GM18498 (cell line): ENCODE results near the gene OLA1.

ENCODE experiments used
- ATAC-seq: cut with Tn5 transposase; IDR thresholded peaks from one replicate; pipeline ENCODE4 v1.9.1; 2021; ENCODE audit warnings: mild to moderate bottlenecking, moderate library complexity; ENCODE audit not compliant: unreplicated experiment

Gene OLA1

GRCh38 chr2:174224665-174225288 lies 23.6 kb downstream of the OLA1 start:
- no peak for ATAC-seq

- no peak for ATAC-seq
Measured at GRCh38 chr2:174224125-174224524, 24.2 kb downstream of the OLA1 start.

GRCh38 chr2:174223388-174223787 lies 24.9 kb downstream of the OLA1 start:
- no peak for ATAC-seq

GRCh38 chr2:174222154-174222553 lies 26.2 kb downstream of the OLA1 start:
- no peak for ATAC-seq

- ATAC-seq: no peak
Measured at GRCh38 chr2:174219321-174219720, 29.0 kb downstream of the OLA1 start.

GRCh38 chr2:174218773-174219172 lies 29.6 kb downstream of the OLA1 start:
- ATAC-seq: no peak

GRCh38 chr2:174217869-174218268 lies 30.5 kb downstream of the OLA1 start:
- ATAC-seq: no peak

GRCh38 chr2:174211954-174212353 lies 36.4 kb downstream of the OLA1 start:
- ATAC-seq: no peak

- ATAC-seq: no peak
Measured at GRCh38 chr2:174210862-174211261, 37.5 kb downstream of the OLA1 start.

GRCh38 chr2:174209325-174209724 lies 39.0 kb downstream of the OLA1 start:
- no peak for ATAC-seq

- no peak for ATAC-seq
Measured at GRCh38 chr2:174208026-174208425, 40.3 kb downstream of the OLA1 start.

GRCh38 chr2:174205562-174205961 lies 42.8 kb downstream of the OLA1 start:
- no peak for ATAC-seq

GRCh38 chr2:174202188-174202587 lies 46.1 kb downstream of the OLA1 start:
- no peak for ATAC-seq

GRCh38 chr2:174198846-174199564 lies 49.3 kb downstream of the OLA1 start:
- no peak for ATAC-seq

GRCh38 chr2:174195253-174195652 lies 53.1 kb downstream of the OLA1 start:
- ATAC-seq: no peak

GRCh38 chr2:174193737-174194136 lies 54.6 kb downstream of the OLA1 start:
- ATAC-seq: no peak

GRCh38 chr2:174192664-174193063 lies 55.7 kb downstream of the OLA1 start:
- no peak for ATAC-seq

- ATAC-seq: no peak
Measured at GRCh38 chr2:174191342-174192074, 56.8 kb downstream of the OLA1 start.

- ATAC-seq: no peak
Measured at GRCh38 chr2:174184915-174185314, 63.4 kb downstream of the OLA1 start.

- no peak for ATAC-seq
Measured at GRCh38 chr2:174184504-174184903, 63.8 kb downstream of the OLA1 start.

- no peak for ATAC-seq
Measured at GRCh38 chr2:174183076-174183475, 65.3 kb downstream of the OLA1 start.

- no peak for ATAC-seq
Measured at GRCh38 chr2:174181368-174181767, 67.0 kb downstream of the OLA1 start.
